Peyer's patch (tissue), 4 donors: ENCODE data around the gene MAOA.

Experiments used
- CTCF ChIP-seq, 6 experiments: fragments of 450-650 bp in 4 of 6; fragments of 200-600 bp in 2 of 6; sonication (generic) in 1 of 6; IDR thresholded peaks; one replicate each; pipeline ENCODE4 v1.5.1; 2017 to 2019; ENCODE audit warnings: antibody characterized with exemption in 6 of 6, mild to moderate bottlenecking in 3 of 6, moderate library complexity in 1 of 6
- POLR2A ChIP-seq, 2 donors: fragments of 450-650 bp; IDR thresholded peaks; one replicate each; pipeline ENCODE4 v1.5.1; 2017; ENCODE audit warnings: antibody characterized with exemption in 2 of 2, mild to moderate bottlenecking in 2 of 2, moderate library complexity in 2 of 2

GRCh38 chrX:43615660-43616059 lies 40.4 kb upstream of the MAOA start:
- TF ChIP-seq POLR2A (IDR thresholded peaks at IDR 0.05): no peak
- no peak for TF ChIP-seq CTCF (IDR thresholded peaks at IDR 0.05)
